Measurements from ENCODE around the gene AP1B1.

DNA sequence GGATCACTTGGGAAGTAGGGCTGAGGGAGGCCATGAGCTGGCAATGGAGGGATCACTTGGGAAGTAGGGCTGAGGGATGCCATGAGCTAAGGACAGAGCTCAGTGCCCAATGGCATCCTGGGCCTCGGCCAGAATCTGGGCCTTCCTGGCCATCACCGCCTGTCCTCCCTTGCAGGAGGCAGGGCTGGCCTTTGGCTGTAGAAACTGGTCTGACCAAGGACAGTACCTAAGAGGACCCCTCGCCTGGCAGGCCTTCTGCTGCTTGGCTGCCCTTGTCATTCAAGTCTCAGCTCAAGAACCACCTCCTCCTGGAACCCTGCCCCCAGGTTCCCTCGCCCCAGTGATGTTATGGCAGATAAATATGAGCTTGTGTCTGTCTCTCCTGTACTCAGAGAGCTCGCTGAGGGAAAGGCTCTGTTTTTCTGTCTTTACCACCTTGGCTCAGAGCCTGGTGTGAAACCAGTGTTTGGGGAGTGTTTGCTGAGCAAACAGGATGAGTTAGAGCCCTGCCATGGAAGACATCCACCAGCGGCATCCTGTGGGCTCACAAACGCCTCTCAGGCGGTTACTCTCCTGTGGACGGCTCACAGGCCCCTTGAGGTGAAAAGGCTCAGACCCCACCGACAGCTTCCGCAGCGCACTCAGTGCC lies 53.5 kb downstream of the AP1B1 start:
- TF ChIP-seq EZH2 (IDR thresholded peaks at IDR 0.05; ENCODE audit: low read depth, low read length, severe bottlenecking): no peak
- TF ChIP-seq CTCF (IDR thresholded peaks at IDR 0.05; ENCODE audit: control extremely low read depth in 1 of 3, insufficient read depth in 1 of 3, low read depth in 1 of 3, low read length in 3 of 3): no peak
- TF ChIP-seq RNF2 (IDR thresholded peaks at IDR 0.05; ENCODE audit: borderline replicate concordance, low read depth, low read length, missing control alignments, poor library complexity, severe bottlenecking): no peak
- no peak for TF ChIP-seq POLR2AphosphoS5 (IDR thresholded peaks at IDR 0.05; ENCODE audit: low read depth, low read length)
- TF ChIP-seq ATF2 (IDR thresholded peaks at IDR 0.05; ENCODE audit: low read length): no peak

Data from H1 (cell line).